K562 (cell line): ENCODE data around the gene MLH1. TPM values are rescaled to one million over a fixed set of nuclear protein-coding genes. Genes with fewer than 3 reads are reported as not detected.

Source experiments
- AFF1 ChIP-seq, 2 experiments: fragments of 450-650 bp; IDR thresholded peaks; 2 replicates each; pipeline ENCODE4 v1.6.1; 2018; ENCODE audit warnings: mild to moderate bottlenecking in 2 of 2, low read depth in 1 of 2; ENCODE audit not compliant: partially characterized antibody in 2 of 2
- ARID4B ChIP-seq: sonication (generic); formaldehyde crosslinking; IDR thresholded peaks from 2 replicates; pipeline ENCODE4 v1.8.0; 2022; ENCODE audit warnings: mild to moderate bottlenecking, missing genetic modification reagents
- GATA2 ChIP-seq: sonication (generic); formaldehyde crosslinking; IDR thresholded peaks from 2 replicates; pipeline ENCODE4 v1.4.0; 2020; ENCODE audit warnings: mild to moderate bottlenecking, missing genetic modification reagents
- MYNN ChIP-seq, 2 experiments: sonication (generic); formaldehyde crosslinking in 1 of 2; IDR thresholded peaks; 2 replicates each; pipeline versions ENCODE4 v1.5.0 to v1.6.1; 2016 to 2020; ENCODE audit warnings: antibody characterized with exemption in 1 of 2, missing genetic modification reagents in 1 of 2
- NR0B1 ChIP-seq: fragments of 450-650 bp; IDR thresholded peaks from one replicate; pipeline ENCODE4 v1.6.1; 2018; ENCODE audit warnings: mild to moderate bottlenecking, moderate library complexity; ENCODE audit not compliant: partially characterized antibody
- PREB ChIP-seq: sonication (generic); formaldehyde crosslinking; IDR thresholded peaks from 2 replicates; pipeline ENCODE4 v1.8.1; 2023; ENCODE audit warnings: mild to moderate bottlenecking, missing genetic modification reagents
- RB1 ChIP-seq: fragments of 450-650 bp; IDR thresholded peaks from 2 replicates; pipeline ENCODE4 v1.6.1; 2017; ENCODE audit warnings: low read depth, mild to moderate bottlenecking
- TAF15 ChIP-seq: fragments of 200-400 bp; formaldehyde crosslinking; IDR thresholded peaks from 2 replicates; pipeline ENCODE4 v1.6.1; 2017; ENCODE audit warnings: mild to moderate bottlenecking, low read depth, low read length, moderate library complexity
- U2AF2 ChIP-seq: fragments of 200-400 bp; formaldehyde crosslinking; optimal IDR thresholded peaks from 2 replicates; pipeline ENCODE3; 2017; ENCODE audit warnings: low read depth, mild to moderate bottlenecking, low read length
- ZNF12 ChIP-seq: sonication (generic); formaldehyde crosslinking; IDR thresholded peaks from 2 replicates; pipeline ENCODE4 v1.4.0; 2020; ENCODE audit warnings: mild to moderate bottlenecking, missing genetic modification reagents
- ZNF589 ChIP-seq: fragments of 200-800 bp; sonication (Bioruptor generic); IDR thresholded peaks from 2 replicates; pipeline ENCODE4 v1.6.1; 2016; ENCODE audit warnings: low read depth, missing genetic modification characterization, missing compliant biosample characterization
- ZNF75A ChIP-seq: fragments of 450-650 bp; formaldehyde crosslinking; IDR thresholded peaks from 2 replicates; pipeline ENCODE4 v1.4.0; 2020; ENCODE audit warnings: mild to moderate bottlenecking
- ZNF79 ChIP-seq: fragments of 250-450 bp; sonication (Bioruptor Pico); IDR thresholded peaks from 2 replicates; pipeline ENCODE4 v1.4.0; 2020; ENCODE audit warnings: low read depth, mild to moderate bottlenecking, moderate library complexity
- polyA plus RNA-seq, 8 experiments: library from polyadenylated mRNA; depleted of rRNA in 4 of 8; stranded (reverse) in 5 of 8; unstranded in 3 of 8; fragments of >200 nt; fragmentation: Nextera tagmentation in 2 of 8; fragmentation: Illumina TruSeq in 1 of 8; extraction: Ambion mirVana in 2 of 8; extraction: Trizol in 1 of 8; gene quantifications; 2 replicates each; pipeline versions ENCODE4 v1.2.1 to v1.2.3, GENCODE V29; 2011 to 2014; ENCODE audit warnings: inconsistent platforms in 1 of 8, missing spikeins in 1 of 8
- total RNA-seq, 7 experiments: library from RNA; depleted of rRNA in 6 of 7; stranded (reverse); fragments of >200 nt in 6 of 7; fragmentation: Illumina TruSeq in 2 of 7; extraction: Trizol in 2 of 7; gene quantifications; 2 replicates each; pipeline versions ENCODE4 v1.2.1 to v1.2.3, GENCODE V29; 2011 to 2021; ENCODE audit warnings: low replicate concordance in 1 of 7

The MLH1 gene
- total and polyA plus RNA-seq, 9 of the 15 experiments (the other 6 are each of a cell fraction or from before 2014, with no cell fraction given): 76.4 to 155 (median 117) TPM

- TF ChIP-seq PREB (CRISPR knock-in tag) (no peak), TAF15 (no peak), ZNF79 (no peak), ZNF75A (CRISPR knock-in tag) (no peak), NR0B1 (no peak), RB1 (peak; percentile 99), AFF1 (IDR thresholded peaks at IDR 0.05; ENCODE audit: low read depth in 1 of 2, partially characterized antibody in 2 of 2) (no peak), ZNF12 (no peak), U2AF2 (no peak), ZNF589 (CRISPR knock-in tag) (peak; percentile 25), GATA2 (CRISPR knock-in tag) (no peak), ARID4B (CRISPR knock-in tag) (peak; percentile 92), MYNN (IDR thresholded peaks at IDR 0.05) (peak; percentile 68; the same call in 1 of the 2 replicates), MYNN (CRISPR knock-in tag; IDR thresholded peaks at IDR 0.05) (no peak)
Observed at GRCh38 chr3:36993326-36994283, at the start of gene MLH1 (continued).
